Breast epithelium (tissue), 3 donors: Measurements from ENCODE around the gene SLC28A1.

Source experiments
- CTCF ChIP-seq, 3 donors: fragments of 450-650 bp; IDR thresholded peaks; one replicate each; pipeline ENCODE4 v1.5.1; 2016 to 2017; ENCODE audit warnings: antibody characterized with exemption in 3 of 3, mild to moderate bottlenecking in 3 of 3, moderate library complexity in 3 of 3
- POLR2A ChIP-seq: fragments of 450-650 bp; IDR thresholded peaks from one replicate; pipeline ENCODE4 v1.6.1; 2016; ENCODE audit warnings: antibody characterized with exemption, mild to moderate bottlenecking, moderate library complexity
- POLR2AphosphoS5 ChIP-seq, 3 donors: sonication (generic); formaldehyde crosslinking; IDR thresholded peaks; one replicate each; pipeline ENCODE4 v1.6.1; 2017; ENCODE audit warnings: antibody characterized with exemption in 3 of 3

- TF ChIP-seq CTCF (IDR thresholded peaks at IDR 0.05) (no peak), POLR2A (no peak), POLR2AphosphoS5 (IDR thresholded peaks at IDR 0.05) (no peak)
These were observed 28.7 kb upstream of the SLC28A1 start for GRCh38 chr15:84855765-84856164.
